ENCODE measurements around the gene SANBR.
"Not testable (repeated sequence)": the region's sequence is repeated elsewhere in the genome, so short reads cannot be mapped to it uniquely, and the experiment has no call there.

The SANBR gene

DNA sequence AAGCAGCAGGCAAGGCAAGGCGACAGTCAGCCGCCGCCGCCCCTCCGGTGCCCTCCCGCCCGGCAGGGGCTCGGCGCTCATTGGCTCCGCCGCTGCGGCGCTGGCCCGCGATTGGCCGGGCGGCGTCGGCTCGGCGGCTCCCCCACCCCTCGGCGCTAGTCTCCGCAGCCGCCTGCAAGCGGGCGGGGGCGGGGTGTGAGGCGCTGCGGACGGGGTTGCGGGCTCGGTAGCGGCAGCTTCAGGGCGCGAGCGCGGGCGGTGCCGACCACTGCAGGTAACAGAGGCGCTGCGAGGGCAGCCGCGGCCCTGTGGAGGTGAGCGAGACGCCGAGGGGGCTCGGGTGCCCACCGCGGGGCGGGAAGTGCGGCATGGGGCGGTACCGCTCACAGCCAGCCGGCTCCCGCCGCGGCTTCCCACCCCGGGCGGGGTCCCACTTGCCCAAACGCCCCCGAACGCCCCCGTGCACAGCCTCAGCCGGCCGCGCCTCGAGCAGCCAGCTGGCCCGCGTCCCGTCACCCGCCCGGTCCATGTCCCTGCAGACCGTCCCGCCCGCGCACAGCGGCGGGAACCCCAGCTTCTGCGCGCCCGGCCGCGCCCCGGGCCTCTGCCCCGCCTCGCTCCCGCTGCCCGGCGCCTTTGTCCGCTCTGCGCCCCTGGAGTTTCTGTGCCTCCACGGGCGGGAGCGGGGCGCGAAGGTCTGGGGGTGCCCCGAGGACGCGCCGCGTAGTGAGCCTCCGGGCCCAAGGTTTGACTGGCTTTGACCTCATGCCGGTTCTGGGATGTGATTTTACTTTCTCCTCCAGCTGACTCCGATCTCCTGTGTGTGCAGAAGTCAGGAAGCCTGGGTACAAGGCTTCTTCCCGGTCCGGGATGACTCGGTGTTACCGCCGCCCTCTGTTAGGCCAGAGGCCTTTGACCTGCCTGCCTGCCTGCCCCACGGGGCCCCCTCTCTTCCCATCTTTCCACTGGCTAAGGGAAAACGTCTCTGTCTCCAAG, at the start of gene SANBR:
Gene SANBR, plus strand, starts transcription at position 158 of the 996 bp plus-strand sequence. CDS start 4,480 bp downstream, outside the sequence.
- peak; percentile 49 to 51 for DNase-seq (ENCODE audit: low read depth in 2 of 2)

DNA sequence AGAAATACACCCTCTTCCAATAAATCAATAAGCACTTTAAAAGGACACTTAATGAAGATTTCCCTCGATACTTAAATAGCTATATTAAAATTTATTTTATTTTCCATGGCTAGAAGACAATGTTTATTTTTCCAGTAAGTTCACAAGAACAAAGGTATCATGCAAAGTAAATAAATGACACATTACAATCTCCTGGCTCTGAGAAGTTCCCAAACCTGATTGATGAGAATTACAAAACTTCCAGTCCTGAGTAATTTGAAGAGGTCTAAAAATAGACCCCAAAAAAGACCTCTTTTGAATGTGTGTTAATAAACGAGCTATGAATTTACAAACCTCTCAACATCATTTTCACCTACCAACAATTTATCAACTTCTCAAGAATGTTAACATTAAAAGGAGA, 49.7 kb upstream of the SANBR start:
- no peak for DNase-seq (ENCODE audit: low read depth in 2 of 2)

DNA sequence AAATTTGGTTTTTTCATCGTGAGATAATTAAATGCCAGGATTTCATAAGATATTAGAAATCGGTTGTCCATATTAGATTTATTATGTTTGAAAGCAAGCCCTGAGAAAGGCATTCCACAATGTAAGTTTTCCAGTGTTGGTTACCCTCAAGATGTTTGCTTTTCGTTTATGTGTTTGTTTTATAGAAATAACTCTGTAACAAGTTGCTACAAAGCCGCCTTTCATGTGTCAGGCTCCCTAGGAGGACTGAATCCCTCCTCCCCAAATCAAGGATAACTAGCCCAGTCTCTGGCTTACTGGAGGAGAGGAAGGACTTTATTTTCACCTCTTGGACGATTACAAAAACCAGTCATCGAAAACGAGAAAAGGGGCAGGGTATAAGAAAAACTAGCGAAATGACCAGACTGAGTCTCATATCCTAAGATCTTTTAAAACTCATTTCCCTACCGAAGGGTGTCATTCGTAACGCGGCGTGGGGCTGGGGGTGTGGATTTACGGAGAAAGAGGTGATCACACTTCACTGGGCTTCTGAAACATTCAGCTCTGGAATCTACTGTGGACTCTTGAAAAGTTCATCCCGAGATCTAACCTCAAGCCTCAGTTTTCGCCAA, 49.2 kb upstream of the SANBR start:
- no peak for DNase-seq (ENCODE audit: low read depth in 2 of 2)

DNA sequence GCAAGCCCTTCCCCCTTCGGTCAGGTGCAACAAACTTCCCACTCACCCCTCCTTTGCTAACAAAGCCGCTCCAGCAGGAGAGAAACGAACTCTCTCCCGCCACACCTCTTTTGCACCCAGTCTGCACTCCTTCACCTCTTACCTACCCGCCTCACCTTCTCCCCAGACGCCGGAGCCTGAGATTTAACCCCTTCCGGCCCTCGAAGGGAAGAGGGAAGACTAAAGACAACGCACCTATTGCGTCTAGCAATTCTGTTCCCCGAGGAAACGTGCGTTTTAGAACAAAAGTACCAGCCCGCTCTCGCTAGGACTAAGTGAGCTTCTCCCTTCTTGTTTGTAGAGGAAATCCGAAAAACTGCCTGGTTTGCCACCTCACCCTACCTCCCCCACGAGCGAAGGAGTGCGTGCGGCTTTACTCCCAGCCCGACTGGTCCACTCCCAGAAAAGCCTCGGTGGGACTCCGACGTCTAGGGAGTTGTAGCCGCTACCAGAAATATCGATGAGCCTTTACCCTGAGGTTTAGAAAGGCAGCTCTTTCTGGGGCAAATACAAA, 48.6 kb upstream of the SANBR start:
- DNase-seq (ENCODE audit: low read depth in 2 of 2), result peak; percentile 37 to 45

DNA sequence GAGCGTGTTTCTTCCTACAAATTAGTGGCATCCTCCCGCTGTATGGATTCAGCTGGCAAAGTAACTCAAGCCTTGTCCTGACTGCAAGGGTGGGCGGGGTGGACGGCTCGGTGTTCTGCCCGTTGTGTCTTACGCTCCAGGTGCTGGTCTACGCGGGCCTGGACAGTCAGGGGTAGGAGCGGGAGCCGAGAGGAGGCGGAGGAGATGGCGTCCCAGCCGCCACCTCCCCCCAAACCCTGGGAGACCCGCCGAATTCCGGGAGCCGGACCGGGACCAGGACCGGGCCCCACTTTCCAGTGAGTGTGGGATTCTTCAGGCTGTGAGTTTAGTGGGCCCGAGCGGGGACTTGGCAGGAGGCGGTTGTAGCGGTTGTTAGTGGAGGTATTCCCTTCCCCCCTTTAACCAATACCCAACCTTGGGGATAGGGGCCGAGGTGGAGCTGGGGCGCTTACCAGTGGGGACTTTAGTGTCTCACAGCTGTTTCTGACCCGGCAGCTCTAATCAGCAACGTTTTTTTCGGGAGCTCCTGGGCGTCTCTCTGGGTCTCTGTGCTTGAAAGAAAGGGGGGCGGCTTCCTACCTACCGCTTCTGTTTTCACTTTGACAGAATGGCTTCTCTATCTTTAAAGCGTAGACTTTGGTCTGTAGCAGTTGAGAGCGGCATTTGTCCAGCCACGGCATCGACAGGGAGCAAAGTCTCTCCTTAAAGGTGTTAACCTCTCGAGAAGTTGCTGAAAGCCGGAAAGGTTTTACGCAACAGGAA, 47.9 kb upstream of the SANBR start, which contains the start of the genes PEX13 and PUS10:
Gene PEX13, plus strand, starts transcription at position 165 of the 762 bp plus-strand sequence. Its CDS starts 40 bp downstream, at position 205.
Gene PUS10, minus strand, starts transcription at position 700 of the 762 bp plus-strand sequence. CDS start 6,365 bp downstream, outside the sequence.
- DNase-seq (ENCODE audit: low read depth in 2 of 2), result peak; percentile 34 to 35

DNA sequence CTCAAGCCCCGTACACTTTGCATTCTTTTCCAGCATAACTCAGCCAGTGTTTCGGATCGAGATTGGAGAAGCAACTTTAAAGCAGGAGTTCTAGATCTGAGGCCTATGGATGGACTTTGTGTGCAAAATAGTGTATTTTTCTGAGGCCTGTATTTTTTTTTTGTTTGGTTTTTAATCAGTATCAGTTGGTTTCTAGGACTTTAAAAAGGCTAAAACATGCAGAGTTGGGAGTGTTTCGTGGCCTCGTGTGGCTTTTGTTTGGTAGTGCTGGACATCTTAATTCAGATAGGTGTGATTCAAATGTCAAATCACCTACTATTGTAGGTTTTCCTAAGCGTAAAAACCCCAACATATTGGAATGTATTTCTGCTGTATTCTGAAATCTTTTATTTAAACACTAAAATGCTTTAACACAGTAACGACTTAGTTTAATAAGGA, 47.3 kb upstream of the SANBR start:
- peak in 1 of 2 experiments; percentile 9 for DNase-seq (ENCODE audit: low read depth in 2 of 2)

DNA sequence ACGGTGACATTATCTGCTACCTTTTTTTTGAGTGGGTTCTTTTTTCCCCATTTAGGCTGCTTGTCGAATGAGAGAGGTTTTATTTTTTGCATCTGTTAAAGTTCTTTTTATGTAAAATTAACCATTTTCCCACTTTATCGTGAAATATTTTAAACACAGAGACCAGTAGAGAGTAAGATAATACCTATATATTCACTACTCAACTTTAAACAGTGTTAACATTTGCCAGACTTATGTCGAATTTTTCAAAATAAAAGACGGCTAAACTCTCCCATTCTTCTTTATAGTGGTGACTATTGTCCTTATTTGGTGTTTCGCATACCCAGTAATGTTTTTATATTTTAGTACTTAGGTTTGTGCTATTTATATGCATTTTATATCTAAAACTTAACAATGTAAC, 46.9 kb upstream of the SANBR start:
- DNase-seq (ENCODE audit: low read depth in 2 of 2), result no peak

DNA sequence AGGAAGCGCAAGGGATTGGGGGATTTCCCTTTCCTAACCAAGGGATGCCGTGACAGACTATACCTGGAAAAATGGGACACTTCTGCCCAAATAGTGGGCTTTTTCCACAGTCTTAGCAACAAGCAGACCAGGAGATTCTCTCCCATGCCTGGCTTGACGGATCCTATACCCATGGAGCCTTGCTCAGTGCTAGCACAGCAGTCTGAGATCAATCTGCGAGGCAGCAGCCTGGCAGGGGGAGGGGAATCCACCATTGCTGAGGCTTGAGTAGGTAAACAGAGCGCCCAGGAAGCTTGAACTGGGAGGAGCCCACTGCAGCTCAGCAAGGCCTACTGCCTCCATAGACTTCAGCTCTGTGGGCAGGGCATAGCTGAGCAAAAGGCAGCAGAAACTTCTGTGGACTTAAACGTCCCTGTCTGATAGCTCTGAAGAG, 44.4 kb upstream of the SANBR start:
- DNase-seq (ENCODE audit: low read depth in 2 of 2), result no peak

DNA sequence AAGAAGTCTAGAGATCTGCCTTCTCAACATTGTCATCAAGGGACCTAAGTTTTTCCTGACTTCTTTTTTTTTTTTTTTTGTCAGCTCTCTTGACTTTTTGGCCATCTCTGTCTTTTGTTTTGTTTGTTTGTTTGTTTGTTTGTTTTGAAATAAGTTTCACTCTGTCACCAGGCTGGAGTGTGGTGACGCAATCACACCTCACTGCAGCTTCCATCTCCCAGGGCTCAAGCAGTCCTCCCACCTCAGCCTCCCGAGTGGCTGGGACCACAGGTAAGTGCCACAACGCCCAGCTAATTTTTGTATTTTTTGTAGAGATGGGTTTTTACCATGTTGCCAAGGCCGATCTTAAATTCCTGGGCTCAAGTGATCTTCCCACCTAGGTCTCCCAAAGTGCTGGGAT, 42.0 kb upstream of the SANBR start:
- DNase-seq (ENCODE audit: low read depth in 2 of 2), result no peak

DNA sequence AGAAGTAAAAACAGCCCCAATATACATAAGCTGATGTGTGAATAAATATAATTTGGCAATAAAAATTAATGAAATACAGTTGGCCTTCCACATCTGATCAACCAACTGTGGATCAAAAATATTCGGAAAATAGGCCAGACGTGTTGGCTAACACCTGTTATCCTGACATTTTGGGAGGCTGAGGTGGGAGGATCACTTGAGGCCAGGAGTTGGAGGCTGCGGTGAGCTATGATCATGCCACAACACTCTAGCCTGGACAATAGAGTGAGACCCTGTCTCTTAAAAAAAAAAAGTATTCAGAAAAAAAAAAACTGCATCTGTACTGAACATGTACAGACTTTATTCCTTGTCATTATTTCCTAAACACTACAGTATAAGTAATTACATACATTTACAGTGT, 36.1 kb upstream of the SANBR start:
- no peak for DNase-seq (ENCODE audit: low read depth in 2 of 2)

DNA sequence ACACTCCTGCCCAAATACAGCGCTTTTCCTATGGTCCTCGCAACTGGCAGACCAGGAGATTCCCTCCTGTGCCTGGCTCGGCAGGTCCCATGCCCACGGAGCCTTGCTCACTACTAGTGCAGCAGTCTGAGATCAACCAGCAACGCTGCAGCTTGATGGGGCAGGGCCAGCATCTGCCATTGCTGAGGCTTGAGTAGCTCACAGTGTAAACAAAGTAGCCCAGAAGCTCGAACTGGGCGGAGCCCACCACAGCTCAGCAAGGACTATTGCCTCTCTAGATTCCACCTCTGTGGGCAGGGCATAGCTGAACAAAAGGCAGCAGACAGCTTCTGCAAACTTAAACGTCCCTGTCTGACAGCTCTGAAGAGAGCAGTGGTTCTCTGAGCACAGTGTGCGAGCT, 31.1 kb upstream of the SANBR start:
- not testable (repeated sequence) for DNase-seq (ENCODE audit: low read depth in 2 of 2)

DNA sequence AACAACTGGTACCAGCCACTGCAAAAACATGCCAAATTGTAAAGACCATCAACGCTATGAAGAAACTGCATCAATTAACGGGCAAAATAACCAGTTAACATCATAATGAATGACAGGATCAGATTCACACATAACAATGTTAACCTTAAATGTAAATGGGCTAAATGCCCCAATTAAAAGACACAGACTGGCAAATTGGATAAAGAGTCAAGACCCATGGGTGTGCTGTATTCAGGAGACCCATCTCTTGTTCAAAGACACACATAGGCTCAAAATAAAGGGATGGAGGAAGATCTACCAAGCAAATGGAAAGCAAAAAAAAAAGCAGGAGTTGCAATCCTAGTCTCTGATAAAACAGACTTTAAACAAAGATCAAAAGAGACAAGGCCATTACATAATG, 29.0 kb upstream of the SANBR start:
- not testable (repeated sequence) for DNase-seq (ENCODE audit: low read depth in 2 of 2)

DNA sequence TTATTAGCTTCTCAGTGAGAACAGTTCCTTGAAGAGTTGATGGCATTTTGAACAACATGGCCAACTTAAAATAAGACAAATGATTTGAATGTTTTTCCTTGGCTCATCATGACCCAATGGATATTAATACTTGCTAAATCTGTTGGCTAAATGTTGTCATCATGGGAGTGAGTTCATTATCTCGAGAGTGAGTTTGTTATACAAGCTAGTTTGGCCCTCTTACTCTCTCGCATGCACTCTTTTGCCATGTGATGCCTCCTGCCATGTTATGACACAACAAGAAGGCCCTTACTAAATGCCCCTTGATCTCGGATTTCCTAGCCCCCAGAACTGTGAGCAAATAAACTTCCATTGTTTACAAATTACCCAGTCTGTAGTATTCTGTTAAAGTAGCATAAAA, 22.9 kb upstream of the SANBR start:
- no peak for DNase-seq (ENCODE audit: low read depth in 2 of 2)

DNA sequence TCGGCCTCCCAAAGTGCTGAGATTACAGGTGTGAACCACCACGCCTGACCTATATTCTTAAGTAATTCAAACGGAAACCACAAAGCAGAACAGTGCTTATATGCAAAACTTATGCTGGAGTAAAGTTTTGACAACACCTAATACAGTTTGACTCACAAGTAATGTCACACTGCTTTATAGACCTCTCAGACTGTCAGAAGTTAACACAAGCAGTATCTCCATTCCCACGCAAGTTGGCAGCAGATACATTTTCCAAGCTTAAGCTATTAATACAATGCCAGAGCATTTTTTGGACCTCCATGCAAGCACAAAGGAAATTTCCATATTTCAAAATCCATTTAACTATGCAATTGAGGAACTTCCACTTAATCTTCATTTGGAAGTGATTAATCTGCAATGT, 21.0 kb upstream of the SANBR start:
- no peak for DNase-seq (ENCODE audit: low read depth in 2 of 2)

DNA sequence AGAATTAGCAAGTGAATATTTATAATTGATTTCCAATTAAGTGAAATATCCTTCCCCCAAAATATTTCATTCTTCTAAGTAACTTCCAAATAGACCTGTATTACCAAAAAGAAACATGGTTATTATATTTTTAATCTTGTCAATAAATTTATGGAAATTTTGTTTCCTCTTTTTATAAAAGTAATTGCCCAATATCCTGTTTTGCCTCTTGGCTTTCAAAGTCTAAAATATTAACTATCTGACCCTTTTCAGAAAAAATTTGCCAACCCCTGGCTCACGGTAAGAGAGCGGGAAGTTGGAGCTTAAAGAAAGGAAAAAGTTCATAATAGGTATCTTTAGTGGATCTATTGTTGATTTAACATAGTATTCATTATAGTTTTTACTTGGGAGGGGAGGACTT, 20.4 kb upstream of the SANBR start:
- no peak for DNase-seq (ENCODE audit: low read depth in 2 of 2)

DNA sequence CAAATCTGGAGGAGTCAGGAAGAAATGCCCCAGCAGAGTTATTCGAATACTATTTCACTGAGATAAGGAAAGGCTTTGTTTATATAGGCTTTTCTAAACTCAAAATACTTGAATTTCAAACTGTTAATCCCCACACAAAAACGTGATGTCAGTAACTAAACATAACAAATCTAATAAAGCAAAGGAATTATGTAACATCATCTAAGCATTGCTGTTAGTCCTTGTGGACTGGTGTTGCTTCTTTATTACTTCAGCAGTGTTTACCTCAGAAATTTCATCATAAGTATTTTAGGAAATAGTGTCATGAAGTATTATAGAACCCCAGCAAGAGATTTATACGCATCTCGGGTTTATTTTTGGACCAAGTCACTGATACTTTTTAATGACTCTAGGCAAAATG, 19.7 kb upstream of the SANBR start:
- no peak for DNase-seq (ENCODE audit: low read depth in 2 of 2)

DNA sequence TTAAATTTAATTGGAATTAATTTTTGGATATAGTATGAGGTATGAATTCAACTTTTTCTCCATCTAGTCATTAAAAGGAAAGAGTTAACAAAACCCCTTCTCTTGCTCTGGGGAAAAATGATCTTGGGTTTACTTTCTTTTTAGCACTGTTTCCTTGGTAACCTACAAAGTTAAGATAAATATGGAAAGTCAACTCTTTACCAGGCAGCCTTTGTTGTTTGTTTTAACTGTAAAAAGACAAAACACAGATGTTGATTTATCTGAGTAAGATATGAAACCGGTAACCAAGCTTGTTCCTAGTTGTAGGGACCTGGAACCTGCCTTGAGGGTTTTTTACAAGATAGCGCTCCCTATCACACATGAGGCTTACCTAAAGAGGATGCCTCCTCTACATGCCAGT, 10.1 kb upstream of the SANBR start:
- no peak for DNase-seq (ENCODE audit: low read depth in 2 of 2)

DNA sequence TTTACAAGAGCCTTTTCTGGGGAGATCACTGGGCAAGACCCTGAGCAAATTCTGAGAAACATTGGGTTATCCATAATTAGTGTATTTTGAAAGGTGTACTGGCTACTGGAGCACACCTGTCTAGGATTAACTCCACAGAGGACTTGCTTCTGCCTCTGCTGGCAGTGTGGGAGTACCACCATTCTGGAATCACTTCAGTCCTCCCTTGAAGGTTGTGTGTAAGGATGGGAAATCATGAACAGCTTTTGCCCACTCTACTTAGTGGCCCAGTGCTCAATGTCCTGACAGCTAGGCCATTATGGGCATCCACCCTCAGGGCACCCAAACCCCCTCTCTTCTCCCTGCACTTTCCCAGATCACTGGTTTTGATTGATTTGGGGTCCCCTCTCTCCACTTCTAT, 8.1 kb upstream of the SANBR start:
- DNase-seq (ENCODE audit: low read depth in 2 of 2), result no peak

DNA sequence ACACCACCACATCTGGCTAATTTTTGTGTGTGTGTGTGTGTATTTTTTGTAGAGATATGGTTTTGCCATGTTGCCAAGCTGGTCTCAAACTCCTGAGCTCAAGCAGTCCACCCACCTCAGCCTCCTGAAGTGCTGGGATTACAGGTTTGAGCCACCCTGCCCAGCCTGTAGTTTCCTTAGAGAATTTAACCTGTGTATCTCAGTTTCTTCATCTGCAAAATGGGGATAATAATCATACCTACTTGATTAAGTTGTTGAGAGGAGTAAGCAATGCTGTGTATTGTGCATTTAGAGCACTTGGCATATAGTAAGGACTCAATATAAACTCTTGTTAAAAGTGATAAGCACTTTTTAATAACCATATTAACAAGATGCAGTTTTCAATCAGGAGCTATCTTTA, 6.3 kb upstream of the SANBR start:
- DNase-seq (ENCODE audit: low read depth in 2 of 2), result no peak

DNA sequence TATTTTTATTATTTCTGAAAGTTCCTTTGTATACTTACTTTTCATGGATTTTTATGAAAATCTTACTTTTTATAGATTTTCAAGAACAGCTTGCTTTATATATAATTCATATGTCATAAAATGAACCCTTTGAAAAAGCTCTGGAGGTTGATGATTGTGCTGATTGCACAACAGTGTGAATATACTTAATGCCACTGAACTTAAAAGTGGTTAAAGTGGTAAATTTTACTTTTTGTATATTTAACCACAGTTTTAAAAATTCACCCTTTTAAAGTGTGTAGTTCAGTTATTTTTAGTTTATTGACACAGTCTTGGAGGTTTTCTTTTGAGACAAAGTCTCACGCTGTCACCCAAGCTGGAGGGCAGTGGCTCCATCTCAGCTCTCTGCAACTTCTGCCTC, 8.4 kb downstream of the SANBR start:
- no peak for DNase-seq (ENCODE audit: low read depth in 2 of 2)

DNA sequence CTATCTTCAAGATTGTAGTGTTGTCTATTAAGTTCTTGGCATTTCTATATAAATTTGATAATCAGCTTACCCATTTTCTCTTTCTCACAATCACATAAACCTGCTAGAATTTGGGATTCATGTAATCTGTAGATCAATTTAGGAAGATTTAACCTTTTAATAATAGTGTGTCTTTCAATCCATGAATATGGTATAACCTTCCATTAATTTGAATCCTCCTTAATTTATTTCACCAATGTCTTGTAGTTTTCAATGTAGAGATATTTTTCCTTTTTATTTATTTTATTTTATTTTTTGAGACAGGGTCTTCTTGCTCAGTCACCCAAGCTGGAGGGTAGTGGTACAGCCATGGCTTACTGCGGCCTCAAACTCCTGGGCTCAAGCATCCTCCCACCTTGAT, 20.2 kb downstream of the SANBR start:
- DNase-seq (ENCODE audit: low read depth in 2 of 2), result no peak

DNA sequence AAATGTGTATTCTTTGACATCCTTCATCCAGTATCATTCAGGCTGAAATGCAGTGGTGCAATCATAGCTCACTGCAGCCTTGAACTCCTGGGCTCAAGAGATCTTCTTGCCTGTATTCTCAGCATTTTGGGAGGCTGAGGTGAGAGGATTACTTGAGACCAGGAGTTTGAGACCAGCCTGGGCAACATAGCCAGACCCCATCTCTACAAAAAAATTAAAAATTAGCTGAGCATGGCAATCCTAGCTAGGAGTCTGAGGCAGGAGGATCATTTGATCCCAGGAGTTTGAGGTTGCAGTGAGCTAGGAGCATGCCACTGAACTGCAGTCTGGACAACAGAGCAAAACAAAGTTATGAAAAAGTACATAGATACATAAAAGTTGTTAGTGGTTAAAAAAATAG, 24.1 kb downstream of the SANBR start:
- no peak for DNase-seq (ENCODE audit: low read depth in 2 of 2)
